GM12873 (cell line): Measurements from ENCODE around the gene OSBPL2.

Source experiments
- CTCF ChIP-seq: IDR thresholded peaks from 2 replicates; pipeline ENCODE4 v1.5.1; 2012; ENCODE audit warnings: low read depth, mild to moderate bottlenecking, moderate library complexity, low read length, control low read depth; ENCODE audit not compliant: insufficient read depth; ENCODE audit errors: missing control alignments

OSBPL2 gene

GRCh38 chr20:62293111-62293784, 54.9 kb downstream of the OSBPL2 start:
- no peak for TF ChIP-seq CTCF

GRCh38 chr20:62293946-62294345, 55.6 kb downstream of the OSBPL2 start:
- no peak for TF ChIP-seq CTCF

GRCh38 chr20:62294516-62294915, 56.2 kb downstream of the OSBPL2 start:
- no peak for TF ChIP-seq CTCF

GRCh38 chr20:62296724-62297448, 58.6 kb downstream of the OSBPL2 start:
- TF ChIP-seq CTCF, result no peak

GRCh38 chr20:62297449-62298227, 59.3 kb downstream of the OSBPL2 start:
- no peak for TF ChIP-seq CTCF

- no peak for TF ChIP-seq CTCF
Observed at GRCh38 chr20:62298577-62299249, 60.4 kb downstream of the OSBPL2 start.
